ENCODE measurements around the gene DNAJC13.

Gene DNAJC13

DNA sequence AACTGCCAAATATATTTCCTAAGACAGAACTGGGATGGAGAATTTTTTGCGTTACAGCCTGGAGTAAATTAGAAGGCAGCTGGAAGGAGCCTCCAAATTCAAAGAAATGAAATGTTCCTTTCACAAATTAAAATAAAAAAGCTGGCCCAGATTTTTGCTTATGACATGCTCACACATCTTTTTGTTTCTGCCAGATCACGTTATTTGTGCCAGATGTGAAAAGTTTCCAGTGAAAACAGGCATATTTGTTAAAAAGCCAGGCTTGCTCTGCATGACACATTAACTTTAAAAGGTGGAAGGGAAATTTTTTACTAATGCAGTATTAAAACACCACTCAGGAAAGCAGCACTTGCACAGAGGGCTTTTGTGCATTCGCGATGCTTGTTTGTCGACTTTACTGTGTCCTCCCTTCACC lies 156.5 kb downstream of the DNAJC13 start:
- H3K4me3 ChIP-seq (ENCODE audit: low read length), result no peak overlapping the region
- no peak for TF ChIP-seq CTCF (IDR thresholded peaks at IDR 0.05; ENCODE audit: low read depth, low read length, poor library complexity, severe bottlenecking)
- no peak for TF ChIP-seq EZH2phosphoT487 (IDR thresholded peaks at IDR 0.05; ENCODE audit: borderline replicate concordance, low read length)
- no peaks in the 10 kb centered on the region for H4K20me1 ChIP-seq (ENCODE audit: control insufficient read depth, insufficient read depth, low read depth, low read length)
- H3K36me3 ChIP-seq (ENCODE audit: control insufficient read depth, low read length), result no peaks in the 10 kb centered on the region
- H3K79me2 ChIP-seq (ENCODE audit: control insufficient read depth, low read length), result no peaks in the 10 kb centered on the region
- H3K4me2 ChIP-seq (ENCODE audit: low read length), result no peak overlapping the region
- no peaks in the 10 kb centered on the region for H3K9me3 ChIP-seq (ENCODE audit: control insufficient read depth, insufficient read depth, low read length)
- no peaks in the 10 kb centered on the region for H3K27me3 ChIP-seq (ENCODE audit: control insufficient read depth, low read length)
- no peaks in the 10 kb centered on the region for H3F3A ChIP-seq (ENCODE audit: control insufficient read depth, insufficient read depth)
- no peaks in the 10 kb centered on the region for H3K9me2 ChIP-seq (replicated peaks; ENCODE audit: control insufficient read depth, low read length)
- H3K27ac ChIP-seq (ENCODE audit: low read depth, low read length), result no peak overlapping the region
- H3K4me1 ChIP-seq (ENCODE audit: control insufficient read depth, low read length), result peaks cover 7% of the 10 kb centered on the region

GRCh38 chr3:132587401-132587800 lies 170.1 kb downstream of the DNAJC13 start:
- Histone ChIP-seq H3K27me3 (ENCODE audit: control insufficient read depth, low read length) (no peaks in the 10 kb centered on the region), H4K20me1 (ENCODE audit: control insufficient read depth, insufficient read depth, low read depth, low read length) (no peaks in the 10 kb centered on the region), H3K4me2 (ENCODE audit: low read length) (no peak overlapping the region), H3K36me3 (ENCODE audit: control insufficient read depth, low read length) (no peaks in the 10 kb centered on the region), H3K4me1 (ENCODE audit: control insufficient read depth, low read length) (no peaks in the 10 kb centered on the region), H3F3A (ENCODE audit: control insufficient read depth, insufficient read depth) (no peaks in the 10 kb centered on the region), H3K9me3 (ENCODE audit: control insufficient read depth, insufficient read depth, low read length) (no peaks in the 10 kb centered on the region), H3K9me2 (replicated peaks; ENCODE audit: control insufficient read depth, low read length) (no peaks in the 10 kb centered on the region), H3K79me2 (ENCODE audit: control insufficient read depth, low read length) (no peaks in the 10 kb centered on the region), H3K4me3 (ENCODE audit: low read length) (no peak overlapping the region), H3K27ac (ENCODE audit: low read depth, low read length) (no peak overlapping the region)
- TF ChIP-seq CTCF (IDR thresholded peaks at IDR 0.05; ENCODE audit: low read depth, low read length, poor library complexity, severe bottlenecking), result no peak
- no peak for TF ChIP-seq EZH2phosphoT487 (IDR thresholded peaks at IDR 0.05; ENCODE audit: borderline replicate concordance, low read length)
